A549 (cell line): ENCODE data around the gene TP53BP1.

ENCODE experiments used
- EHF ChIP-seq: fragments of 250-450 bp; sonication (Bioruptor Pico); IDR thresholded peaks from 2 replicates; pipeline ENCODE4 v1.5.0; 2020; ENCODE audit warnings: mild to moderate bottlenecking
- GATA3 ChIP-seq: IDR thresholded peaks from 2 replicates; pipeline ENCODE4 v1.6.1; 2012; ENCODE audit warnings: borderline replicate concordance
- HDAC2 ChIP-seq: fragments of 200-600 bp; sonication (generic); IDR thresholded peaks from 2 replicates; pipeline ENCODE4 v1.6.1; 2016
- MAFK ChIP-seq: fragments of 450-650 bp; IDR thresholded peaks from 2 replicates; pipeline ENCODE4 v1.6.1; 2014; ENCODE audit not compliant: partially characterized antibody
- POLR2A ChIP-seq: IDR thresholded peaks from 2 replicates; pipeline ENCODE4 v1.6.1; 2012; ENCODE audit warnings: mild to moderate bottlenecking, low read length
- RNF2 ChIP-seq: fragments of 200-600 bp; sonication (generic); IDR thresholded peaks from 2 replicates; pipeline ENCODE4 v1.6.1; 2016; ENCODE audit warnings: low read depth, mild to moderate bottlenecking, antibody characterized with exemption, moderate library complexity, borderline replicate concordance
- SMC3 ChIP-seq: fragments of >200 bp; sonication (Bioruptor Twin); formaldehyde crosslinking; IDR thresholded peaks from 3 replicates; pipeline ENCODE4 v1.6.1; 2018; ENCODE audit warnings: inconsistent platforms
- SREBF2 ChIP-seq: fragments of 450-650 bp; IDR thresholded peaks from 2 replicates; pipeline ENCODE4 v1.6.1; 2014; ENCODE audit warnings: mild to moderate bottlenecking, moderate library complexity
- TF ChIP-seq, protein P1 (sequence below): fragments of >200 bp; sonication (Bioruptor Twin); formaldehyde crosslinking; IDR thresholded peaks from 3 replicates; pipeline ENCODE4 v1.5.1; 2016
- TF ChIP-seq, protein P2 (sequence below): IDR thresholded peaks from 2 replicates; pipeline ENCODE4 v1.6.1; 2012
- TF ChIP-seq, protein P3 (sequence below): fragments of 200-600 bp; sonication (generic); IDR thresholded peaks from 2 replicates; pipeline ENCODE4 v1.6.1; 2016; ENCODE audit warnings: antibody characterized with exemption, mild to moderate bottlenecking, moderate library complexity
- TF ChIP-seq, protein P4 (sequence below): fragments of 450-650 bp; IDR thresholded peaks from 2 replicates; pipeline ENCODE4 v1.6.1; 2014; ENCODE audit warnings: antibody characterized with exemption

DNA sequence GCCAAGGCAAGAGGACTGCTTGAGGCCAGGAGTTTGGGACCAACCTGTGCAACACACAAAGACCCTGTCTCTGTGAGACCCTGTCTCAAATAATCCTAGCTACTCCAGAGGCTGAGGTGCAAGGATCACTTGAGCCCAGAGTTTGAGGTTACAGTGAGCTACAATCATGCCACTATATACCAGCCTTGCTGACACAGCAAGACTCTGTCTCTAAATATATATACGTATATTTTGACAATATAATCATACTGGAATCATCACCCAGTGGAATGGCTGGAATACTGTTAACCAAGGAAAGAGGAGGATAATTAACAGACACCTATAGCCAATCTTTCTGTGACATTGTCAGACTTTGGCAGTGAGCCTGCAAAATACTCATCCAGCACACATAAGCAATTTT lies 15.5 kb upstream of the TP53BP1 start:
- no peak for TF ChIP-seq HDAC2
- peak; percentile 18 for TF ChIP-seq MAFK
- TF ChIP-seq, protein P1, sequence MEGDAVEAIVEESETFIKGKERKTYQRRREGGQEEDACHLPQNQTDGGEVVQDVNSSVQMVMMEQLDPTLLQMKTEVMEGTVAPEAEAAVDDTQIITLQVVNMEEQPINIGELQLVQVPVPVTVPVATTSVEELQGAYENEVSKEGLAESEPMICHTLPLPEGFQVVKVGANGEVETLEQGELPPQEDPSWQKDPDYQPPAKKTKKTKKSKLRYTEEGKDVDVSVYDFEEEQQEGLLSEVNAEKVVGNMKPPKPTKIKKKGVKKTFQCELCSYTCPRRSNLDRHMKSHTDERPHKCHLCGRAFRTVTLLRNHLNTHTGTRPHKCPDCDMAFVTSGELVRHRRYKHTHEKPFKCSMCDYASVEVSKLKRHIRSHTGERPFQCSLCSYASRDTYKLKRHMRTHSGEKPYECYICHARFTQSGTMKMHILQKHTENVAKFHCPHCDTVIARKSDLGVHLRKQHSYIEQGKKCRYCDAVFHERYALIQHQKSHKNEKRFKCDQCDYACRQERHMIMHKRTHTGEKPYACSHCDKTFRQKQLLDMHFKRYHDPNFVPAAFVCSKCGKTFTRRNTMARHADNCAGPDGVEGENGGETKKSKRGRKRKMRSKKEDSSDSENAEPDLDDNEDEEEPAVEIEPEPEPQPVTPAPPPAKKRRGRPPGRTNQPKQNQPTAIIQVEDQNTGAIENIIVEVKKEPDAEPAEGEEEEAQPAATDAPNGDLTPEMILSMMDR, result no peak
- no peak for TF ChIP-seq EHF (CRISPR knock-in tag)
- TF ChIP-seq, protein P2, sequence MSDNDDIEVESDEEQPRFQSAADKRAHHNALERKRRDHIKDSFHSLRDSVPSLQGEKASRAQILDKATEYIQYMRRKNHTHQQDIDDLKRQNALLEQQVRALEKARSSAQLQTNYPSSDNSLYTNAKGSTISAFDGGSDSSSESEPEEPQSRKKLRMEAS, result no peak
- TF ChIP-seq RNF2, result no peak
- no peak for TF ChIP-seq SMC3
- TF ChIP-seq, protein P3, sequence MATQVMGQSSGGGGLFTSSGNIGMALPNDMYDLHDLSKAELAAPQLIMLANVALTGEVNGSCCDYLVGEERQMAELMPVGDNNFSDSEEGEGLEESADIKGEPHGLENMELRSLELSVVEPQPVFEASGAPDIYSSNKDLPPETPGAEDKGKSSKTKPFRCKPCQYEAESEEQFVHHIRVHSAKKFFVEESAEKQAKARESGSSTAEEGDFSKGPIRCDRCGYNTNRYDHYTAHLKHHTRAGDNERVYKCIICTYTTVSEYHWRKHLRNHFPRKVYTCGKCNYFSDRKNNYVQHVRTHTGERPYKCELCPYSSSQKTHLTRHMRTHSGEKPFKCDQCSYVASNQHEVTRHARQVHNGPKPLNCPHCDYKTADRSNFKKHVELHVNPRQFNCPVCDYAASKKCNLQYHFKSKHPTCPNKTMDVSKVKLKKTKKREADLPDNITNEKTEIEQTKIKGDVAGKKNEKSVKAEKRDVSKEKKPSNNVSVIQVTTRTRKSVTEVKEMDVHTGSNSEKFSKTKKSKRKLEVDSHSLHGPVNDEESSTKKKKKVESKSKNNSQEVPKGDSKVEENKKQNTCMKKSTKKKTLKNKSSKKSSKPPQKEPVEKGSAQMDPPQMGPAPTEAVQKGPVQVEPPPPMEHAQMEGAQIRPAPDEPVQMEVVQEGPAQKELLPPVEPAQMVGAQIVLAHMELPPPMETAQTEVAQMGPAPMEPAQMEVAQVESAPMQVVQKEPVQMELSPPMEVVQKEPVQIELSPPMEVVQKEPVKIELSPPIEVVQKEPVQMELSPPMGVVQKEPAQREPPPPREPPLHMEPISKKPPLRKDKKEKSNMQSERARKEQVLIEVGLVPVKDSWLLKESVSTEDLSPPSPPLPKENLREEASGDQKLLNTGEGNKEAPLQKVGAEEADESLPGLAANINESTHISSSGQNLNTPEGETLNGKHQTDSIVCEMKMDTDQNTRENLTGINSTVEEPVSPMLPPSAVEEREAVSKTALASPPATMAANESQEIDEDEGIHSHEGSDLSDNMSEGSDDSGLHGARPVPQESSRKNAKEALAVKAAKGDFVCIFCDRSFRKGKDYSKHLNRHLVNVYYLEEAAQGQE, result no peak
- TF ChIP-seq, protein P4, sequence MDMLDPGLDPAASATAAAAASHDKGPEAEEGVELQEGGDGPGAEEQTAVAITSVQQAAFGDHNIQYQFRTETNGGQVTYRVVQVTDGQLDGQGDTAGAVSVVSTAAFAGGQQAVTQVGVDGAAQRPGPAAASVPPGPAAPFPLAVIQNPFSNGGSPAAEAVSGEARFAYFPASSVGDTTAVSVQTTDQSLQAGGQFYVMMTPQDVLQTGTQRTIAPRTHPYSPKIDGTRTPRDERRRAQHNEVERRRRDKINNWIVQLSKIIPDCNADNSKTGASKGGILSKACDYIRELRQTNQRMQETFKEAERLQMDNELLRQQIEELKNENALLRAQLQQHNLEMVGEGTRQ, result no peak
- no peak for TF ChIP-seq POLR2A
- TF ChIP-seq SREBF2, result no peak
- no peak for TF ChIP-seq GATA3
